C4-2B (cell line): Measurements from ENCODE around the gene TGFBR3.

Experiments
- ZFX ChIP-seq: fragments of 450-650 bp; IDR thresholded peaks from 2 replicates; pipeline ENCODE4 v1.6.1; 2017
- TF ChIP-seq, protein P1 (sequence below): fragments of 450-650 bp; conservative IDR thresholded peaks from 2 replicates; pipeline ENCODE4 v1.5.1; 2017; ENCODE audit warnings: mild to moderate bottlenecking

DNA sequence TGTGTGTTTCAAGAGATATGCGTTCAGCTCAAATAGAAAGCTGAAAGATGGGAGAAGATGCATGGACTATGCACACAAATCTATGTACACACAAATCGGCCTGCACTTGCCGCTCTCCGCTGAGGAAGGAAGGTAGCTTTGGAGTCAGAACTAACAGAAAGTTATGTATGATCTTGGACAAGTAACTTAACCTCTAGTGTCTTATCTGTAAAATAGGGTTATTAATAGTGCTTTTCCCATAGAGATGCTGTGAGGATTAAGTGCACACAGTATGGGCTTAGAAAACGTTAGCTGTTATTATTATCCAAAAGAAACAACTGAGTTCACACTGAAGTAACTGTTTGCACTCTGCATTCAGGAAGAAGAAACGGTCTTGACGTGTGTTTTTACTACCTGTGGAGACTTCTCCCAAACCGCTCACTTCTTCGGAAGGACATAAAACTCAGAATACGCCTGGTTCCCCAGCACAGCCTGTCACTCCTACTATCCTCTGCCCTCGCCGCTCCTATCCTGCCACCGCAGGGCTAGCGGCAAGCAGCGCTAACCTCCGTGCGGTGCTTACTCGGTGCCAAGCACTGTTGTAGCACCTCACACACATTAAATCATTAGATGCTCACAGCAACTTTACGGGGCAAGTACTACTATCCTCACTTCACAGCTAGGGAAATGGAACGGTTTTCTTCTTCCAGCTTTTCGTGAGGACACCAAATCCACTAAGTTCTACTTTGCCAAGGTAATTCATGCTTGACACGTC, 1.3 kb downstream of the TGFBR3 start:
- TF ChIP-seq, protein P1, sequence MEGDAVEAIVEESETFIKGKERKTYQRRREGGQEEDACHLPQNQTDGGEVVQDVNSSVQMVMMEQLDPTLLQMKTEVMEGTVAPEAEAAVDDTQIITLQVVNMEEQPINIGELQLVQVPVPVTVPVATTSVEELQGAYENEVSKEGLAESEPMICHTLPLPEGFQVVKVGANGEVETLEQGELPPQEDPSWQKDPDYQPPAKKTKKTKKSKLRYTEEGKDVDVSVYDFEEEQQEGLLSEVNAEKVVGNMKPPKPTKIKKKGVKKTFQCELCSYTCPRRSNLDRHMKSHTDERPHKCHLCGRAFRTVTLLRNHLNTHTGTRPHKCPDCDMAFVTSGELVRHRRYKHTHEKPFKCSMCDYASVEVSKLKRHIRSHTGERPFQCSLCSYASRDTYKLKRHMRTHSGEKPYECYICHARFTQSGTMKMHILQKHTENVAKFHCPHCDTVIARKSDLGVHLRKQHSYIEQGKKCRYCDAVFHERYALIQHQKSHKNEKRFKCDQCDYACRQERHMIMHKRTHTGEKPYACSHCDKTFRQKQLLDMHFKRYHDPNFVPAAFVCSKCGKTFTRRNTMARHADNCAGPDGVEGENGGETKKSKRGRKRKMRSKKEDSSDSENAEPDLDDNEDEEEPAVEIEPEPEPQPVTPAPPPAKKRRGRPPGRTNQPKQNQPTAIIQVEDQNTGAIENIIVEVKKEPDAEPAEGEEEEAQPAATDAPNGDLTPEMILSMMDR, result no peak
- TF ChIP-seq ZFX, result no peak
